GM12872 (cell line): ENCODE data around the gene NCAPG2.

Experiments used
- CTCF ChIP-seq: IDR thresholded peaks from 3 replicates; pipeline ENCODE4 v1.5.1; 2011; ENCODE audit warnings: low read depth, mild to moderate bottlenecking, low read length, moderate library complexity; ENCODE audit not compliant: insufficient read depth

The NCAPG2 gene

GRCh38 chr7:158676171-158676840, 28.3 kb downstream of the NCAPG2 start:
- no peak for TF ChIP-seq CTCF

- no peak for TF ChIP-seq CTCF
These were observed 31.6 kb downstream of the NCAPG2 start for GRCh38 chr7:158672975-158673374.

- TF ChIP-seq CTCF: no peak
These were observed 38.2 kb downstream of the NCAPG2 start for GRCh38 chr7:158666401-158666800.

GRCh38 chr7:158664406-158664805, 40.2 kb downstream of the NCAPG2 start:
- TF ChIP-seq CTCF: no peak

- no peak for TF ChIP-seq CTCF
These were observed 41.2 kb downstream of the NCAPG2 start for GRCh38 chr7:158663428-158663741.

- TF ChIP-seq CTCF: no peak
These were observed 41.8 kb downstream of the NCAPG2 start for GRCh38 chr7:158662610-158663427.

GRCh38 chr7:158658475-158658874, 46.1 kb downstream of the NCAPG2 start:
- no peak for TF ChIP-seq CTCF
